Testis (tissue), 2 donors: ENCODE results near the gene CAMTA1.

Experiments used
- CTCF ChIP-seq, 3 experiments: fragments of 450-650 bp in 2 of 3; fragments of 200-600 bp in 1 of 3; sonication (generic) in 1 of 3; IDR thresholded peaks; one replicate each; pipeline ENCODE4 v1.5.1; 2016 to 2019; ENCODE audit warnings: antibody characterized with exemption in 3 of 3, mild to moderate bottlenecking in 2 of 3, moderate library complexity in 1 of 3
- POLR2A ChIP-seq: fragments of 450-650 bp; IDR thresholded peaks from one replicate; pipeline ENCODE4 v1.6.1; 2017; ENCODE audit warnings: antibody characterized with exemption, mild to moderate bottlenecking, moderate library complexity

DNA sequence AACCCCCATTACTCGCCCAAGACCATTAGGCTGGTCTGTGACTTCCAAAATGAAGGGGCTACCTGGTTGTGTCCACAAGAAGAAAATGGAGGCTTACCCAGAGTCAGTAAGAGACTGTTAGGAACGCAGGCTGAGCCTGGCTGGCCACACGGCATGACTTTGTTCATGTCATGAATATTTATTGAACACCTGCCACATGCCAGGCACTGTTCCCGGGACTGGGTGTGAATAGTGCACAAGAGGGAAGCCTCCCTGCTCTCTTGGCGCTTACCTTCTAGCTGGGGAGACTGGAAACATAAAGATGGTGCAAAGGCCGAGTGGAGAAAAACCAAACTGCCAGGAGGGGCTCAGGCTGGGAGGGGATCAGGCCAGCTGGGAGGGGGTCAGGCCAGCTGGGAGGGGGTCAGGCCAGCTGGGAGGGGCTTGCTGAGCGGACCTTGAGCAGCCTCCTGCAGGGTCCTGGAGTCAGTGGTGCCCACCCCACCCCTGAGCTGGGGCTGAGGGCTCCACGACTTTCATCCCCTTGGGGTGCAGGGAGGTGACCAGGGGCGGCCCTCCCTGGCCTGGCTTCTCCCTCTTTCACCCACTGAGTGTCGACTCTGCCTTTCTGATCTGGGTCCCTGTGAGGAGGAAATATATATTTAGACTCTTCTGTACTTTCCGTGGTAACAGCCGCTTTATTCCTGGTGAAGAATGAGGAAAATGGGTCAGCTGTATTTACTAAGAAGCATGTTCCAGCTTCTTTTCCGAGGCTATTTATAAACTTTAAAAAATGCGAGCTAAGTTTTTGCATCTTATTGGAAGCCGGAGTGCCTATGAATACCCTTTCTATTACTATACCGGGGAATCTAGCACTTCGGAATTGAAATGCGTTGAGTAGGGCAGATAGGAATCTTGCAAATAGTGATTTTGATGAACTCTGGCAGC, 139.0 kb downstream of the CAMTA1 start:
- TF ChIP-seq CTCF (IDR thresholded peaks at IDR 0.05) = no peak
- no peak for TF ChIP-seq POLR2A
